SK-N-SH (cell line): ENCODE results near the gene SART1. TPM values are rescaled to one million over a fixed set of nuclear protein-coding genes. Genes with fewer than 3 reads are reported as not detected.

ENCODE experiments used
- CTCF ChIA-PET: fragments of 300-600, 350-600 bp; formaldehyde crosslinking; extraction: SDS; loops from one replicate; lab custom pipeline; 2021; lab: Yijun Ruan, JAX
- POLR2A ChIA-PET: fragments of 350-600 bp; sonication (Branson Sonifier 250); formaldehyde crosslinking; extraction: SDS; loops from one replicate; lab custom pipeline; 2020; ENCODE audit warnings: antibody characterized with exemption, inconsistent platforms; lab: Yijun Ruan, JAX
- DNase-seq: peaks from one replicate; pipeline ENCODE4 v3.0.0; 2012
- H2AFZ ChIP-seq: fragments of 200-600 bp; sonication (generic); 2 replicates; pipeline ENCODE4 v1.8.1; 2016; ENCODE audit warnings: antibody characterized with exemption, mild to moderate bottlenecking, low read depth
- H3F3A ChIP-seq: fragments of 200-600 bp; sonication (generic); replicated peaks from 2 replicates; pipeline ENCODE3; 2016; ENCODE audit warnings: antibody characterized with exemption, mild to moderate bottlenecking; ENCODE audit not compliant: insufficient read depth
- H3K27ac ChIP-seq, 2 experiments: fragments of 200-500 bp in 1 of 2; fragments of 200-600 bp in 1 of 2; sonication (Bioruptor generic) in 1 of 2; sonication (generic), shearing (Covaris generic) in 1 of 2; 2 replicates each; pipeline versions ENCODE4 v1.5.1 to v1.6.1; 2014 to 2016; ENCODE audit warnings: low read depth in 2 of 2, inconsistent platforms in 1 of 2, low read length in 1 of 2, mild to moderate bottlenecking in 1 of 2, mixed read lengths in 1 of 2
- H3K27me3 ChIP-seq: fragments of 200-600 bp; sonication (generic), shearing (Covaris generic); 2 replicates; pipeline ENCODE4 v1.6.1; 2016; ENCODE audit warnings: mixed run types; ENCODE audit not compliant: insufficient read depth
- H3K36me3 ChIP-seq, 2 experiments: fragments of 200-500 bp in 1 of 2; fragments of 200-600 bp in 1 of 2; sonication (Bioruptor generic) in 1 of 2; sonication (generic) in 1 of 2; replicated peaks in 1 of 2; 2 replicates each; pipeline versions ENCODE3 to v1.5.1; 2014 to 2016; ENCODE audit warnings: low read length in 1 of 2, mild to moderate bottlenecking in 1 of 2; ENCODE audit not compliant: insufficient read depth in 2 of 2, control insufficient read depth in 1 of 2
- H3K4me1 ChIP-seq, 2 experiments: fragments of 200-500 bp in 1 of 2; fragments of 200-600 bp in 1 of 2; sonication (Bioruptor generic) in 1 of 2; sonication (generic), shearing (Covaris generic) in 1 of 2; 2 replicates each; pipeline versions ENCODE4 v1.5.1 to v1.6.1; 2014 to 2016; ENCODE audit warnings: low read depth in 1 of 2, low read length in 1 of 2, mixed run types in 1 of 2; ENCODE audit not compliant: insufficient read depth in 2 of 2, control insufficient read depth in 1 of 2
- H3K4me2 ChIP-seq: fragments of 200-600 bp; sonication (generic), shearing (Covaris generic); 2 replicates; pipeline ENCODE4 v1.6.1; 2017; ENCODE audit warnings: mixed run types
- H3K4me3 ChIP-seq, 2 experiments: fragments of 200-500 bp in 1 of 2; fragments of 200-600 bp in 1 of 2; sonication (Bioruptor generic) in 1 of 2; sonication (generic), shearing (Covaris generic) in 1 of 2; 2 replicates each; pipeline versions ENCODE4 v1.5.1 to v1.8.1; 2014 to 2016; ENCODE audit warnings: low read depth in 2 of 2, inconsistent platforms in 1 of 2, low read length in 1 of 2, mild to moderate bottlenecking in 1 of 2, mixed read lengths in 1 of 2, moderate library complexity in 1 of 2
- H3K79me2 ChIP-seq: fragments of 200-600 bp; sonication (generic); 2 replicates; pipeline ENCODE4 v1.8.1; 2017; ENCODE audit warnings: mild to moderate bottlenecking; ENCODE audit not compliant: insufficient read depth
- H3K9ac ChIP-seq: fragments of 200-600 bp; sonication (generic); 2 replicates; pipeline ENCODE4 v1.6.1; 2017; ENCODE audit warnings: mixed run types
- H3K9me2 ChIP-seq: fragments of 200-600 bp; sonication (generic); 2 replicates; pipeline ENCODE4 v1.6.1; 2017; ENCODE audit warnings: mixed run types
- H3K9me3 ChIP-seq: fragments of 200-600 bp; sonication (generic); 2 replicates; pipeline ENCODE4 v1.6.1; 2017; ENCODE audit warnings: mixed run types, mild to moderate bottlenecking, moderate library complexity
- H4K20me1 ChIP-seq: fragments of 200-600 bp; sonication (generic); 2 replicates; pipeline ENCODE4 v1.6.1; 2017; ENCODE audit warnings: mild to moderate bottlenecking, mixed run types; ENCODE audit not compliant: insufficient read depth
- CHD2 ChIP-seq: fragments of 150-350 bp; IDR thresholded peaks from 2 replicates; pipeline ENCODE4 v1.6.1; 2018; ENCODE audit warnings: low read length; ENCODE audit not compliant: partially characterized antibody
- CTCF ChIP-seq: fragments of 200-600 bp; sonication (generic); IDR thresholded peaks from 2 replicates; pipeline ENCODE4 v1.6.1; 2017; ENCODE audit warnings: antibody characterized with exemption, mild to moderate bottlenecking, moderate library complexity
- ELF1 ChIP-seq: IDR thresholded peaks from 2 replicates; pipeline ENCODE4 v1.4.0; 2012
- EZH2phosphoT487 ChIP-seq: fragments of 200-600 bp; sonication (generic); IDR thresholded peaks from 2 replicates; pipeline ENCODE4 v1.6.1; 2017; ENCODE audit warnings: low read depth, mixed run types, mild to moderate bottlenecking, antibody characterized with exemption, moderate library complexity, borderline replicate concordance
- FOSL2 ChIP-seq: IDR thresholded peaks from 2 replicates; pipeline ENCODE4 v1.4.0; 2012; ENCODE audit warnings: low read depth, mild to moderate bottlenecking, moderate library complexity, borderline replicate concordance
- FOXJ3 ChIP-seq: sonication (generic); formaldehyde crosslinking; IDR thresholded peaks from 2 replicates; pipeline ENCODE4 v1.5.1; 2020; ENCODE audit warnings: mild to moderate bottlenecking, missing genetic modification reagents
- FOXM1 ChIP-seq: IDR thresholded peaks from 2 replicates; pipeline ENCODE4 v1.4.0; 2012; ENCODE audit warnings: low read depth, mild to moderate bottlenecking
- GATA2 ChIP-seq: sonication (generic); formaldehyde crosslinking; IDR thresholded peaks from 2 replicates; pipeline ENCODE4 v1.5.0; 2020; ENCODE audit warnings: mild to moderate bottlenecking, missing genetic modification reagents
- JUND ChIP-seq: IDR thresholded peaks from 2 replicates; pipeline ENCODE4 v1.4.0; 2012
- MAX ChIP-seq: IDR thresholded peaks from 2 replicates; pipeline ENCODE4 v1.4.0; 2012; ENCODE audit warnings: low read depth
- MEF2A ChIP-seq: IDR thresholded peaks from 2 replicates; pipeline ENCODE4 v1.4.0; 2012; ENCODE audit warnings: low read depth, borderline replicate concordance
- MXI1 ChIP-seq: IDR thresholded peaks from 2 replicates; pipeline ENCODE4 v1.6.1; 2012; ENCODE audit warnings: mild to moderate bottlenecking, low read depth, low read length, improper control_type of control experiment
- NFIC ChIP-seq: IDR thresholded peaks from 2 replicates; pipeline ENCODE4 v1.4.0; 2012; ENCODE audit warnings: borderline replicate concordance
- NRF1 ChIP-seq: IDR thresholded peaks from 2 replicates; pipeline ENCODE4 v1.6.1; 2012; ENCODE audit warnings: low read depth, mild to moderate bottlenecking, low read length
- PBX3 ChIP-seq: IDR thresholded peaks from 2 replicates; pipeline ENCODE4; 2012
- TEAD4 ChIP-seq: IDR thresholded peaks from 2 replicates; pipeline ENCODE4 v1.4.0; 2012; ENCODE audit warnings: mild to moderate bottlenecking, borderline replicate concordance; ENCODE audit not compliant: insufficient read depth
- WGBS: methylation state at CpG from one replicate; pipeline ENCODE4 v1.1.6; 2017; ENCODE audit warnings: low lambda C conversion rate; 5-methylcytosine and 5-hydroxymethylcytosine counted together
- polyA plus RNA-seq, 3 experiments: library from polyadenylated mRNA; depleted of rRNA; stranded (reverse); fragments of >200 nt; gene quantifications; 2 replicates each; pipeline ENCODE4 v1.2.3, GENCODE V29; 2012
- TF ChIP-seq, protein P1 (sequence below): IDR thresholded peaks from 2 replicates; pipeline ENCODE4 v1.6.1; 2012; ENCODE audit warnings: mild to moderate bottlenecking, low read depth, low read length, moderate library complexity
- TF ChIP-seq, protein P2 (sequence below): IDR thresholded peaks from 2 replicates; pipeline ENCODE4 v1.4.0; 2012; ENCODE audit warnings: low read depth, borderline replicate concordance
- TF ChIP-seq, protein P3 (sequence below): fragments of 150-350 bp; IDR thresholded peaks from 2 replicates; pipeline ENCODE4 v1.6.1; 2017; ENCODE audit warnings: antibody characterized with exemption, low read length, low read depth, borderline replicate concordance
- TF ChIP-seq, protein P4 (sequence below): IDR thresholded peaks from 2 replicates; pipeline ENCODE4 v1.4.0; 2012; ENCODE audit warnings: low read depth, borderline replicate concordance

SART1 gene
- polyA plus RNA-seq, 1 of the 3 experiments (the other 2 are of a cell fraction): 73.6 TPM

GRCh38 chr11:65983589-65983987, 22.1 kb downstream of the SART1 start:
- no peak for DNase-seq
- no peaks in the 10 kb centered on the region for H3K9me2 ChIP-seq
- H3K4me2 ChIP-seq: no peak overlapping the region
- H3K27me3 ChIP-seq: no peaks in the 10 kb centered on the region
- peaks cover 3 to 9% of the 10 kb centered on the region in 2 experiments for H3K36me3 ChIP-seq
- 93% methylated on average over 3 of the region's 5 CpGs for WGBS
- no peak for TF ChIP-seq JUND
- no peak for TF ChIP-seq CTCF
- TF ChIP-seq EZH2phosphoT487: no peak
- no peak for TF ChIP-seq MXI1
- TF ChIP-seq MEF2A: no peak
- no peak for TF ChIP-seq NFIC
- TF ChIP-seq, protein P1, sequence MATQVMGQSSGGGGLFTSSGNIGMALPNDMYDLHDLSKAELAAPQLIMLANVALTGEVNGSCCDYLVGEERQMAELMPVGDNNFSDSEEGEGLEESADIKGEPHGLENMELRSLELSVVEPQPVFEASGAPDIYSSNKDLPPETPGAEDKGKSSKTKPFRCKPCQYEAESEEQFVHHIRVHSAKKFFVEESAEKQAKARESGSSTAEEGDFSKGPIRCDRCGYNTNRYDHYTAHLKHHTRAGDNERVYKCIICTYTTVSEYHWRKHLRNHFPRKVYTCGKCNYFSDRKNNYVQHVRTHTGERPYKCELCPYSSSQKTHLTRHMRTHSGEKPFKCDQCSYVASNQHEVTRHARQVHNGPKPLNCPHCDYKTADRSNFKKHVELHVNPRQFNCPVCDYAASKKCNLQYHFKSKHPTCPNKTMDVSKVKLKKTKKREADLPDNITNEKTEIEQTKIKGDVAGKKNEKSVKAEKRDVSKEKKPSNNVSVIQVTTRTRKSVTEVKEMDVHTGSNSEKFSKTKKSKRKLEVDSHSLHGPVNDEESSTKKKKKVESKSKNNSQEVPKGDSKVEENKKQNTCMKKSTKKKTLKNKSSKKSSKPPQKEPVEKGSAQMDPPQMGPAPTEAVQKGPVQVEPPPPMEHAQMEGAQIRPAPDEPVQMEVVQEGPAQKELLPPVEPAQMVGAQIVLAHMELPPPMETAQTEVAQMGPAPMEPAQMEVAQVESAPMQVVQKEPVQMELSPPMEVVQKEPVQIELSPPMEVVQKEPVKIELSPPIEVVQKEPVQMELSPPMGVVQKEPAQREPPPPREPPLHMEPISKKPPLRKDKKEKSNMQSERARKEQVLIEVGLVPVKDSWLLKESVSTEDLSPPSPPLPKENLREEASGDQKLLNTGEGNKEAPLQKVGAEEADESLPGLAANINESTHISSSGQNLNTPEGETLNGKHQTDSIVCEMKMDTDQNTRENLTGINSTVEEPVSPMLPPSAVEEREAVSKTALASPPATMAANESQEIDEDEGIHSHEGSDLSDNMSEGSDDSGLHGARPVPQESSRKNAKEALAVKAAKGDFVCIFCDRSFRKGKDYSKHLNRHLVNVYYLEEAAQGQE: no peak
- TF ChIP-seq FOSL2: no peak
- TF ChIP-seq FOXJ3 (CRISPR knock-in tag): no peak
- TF ChIP-seq CHD2: no peak
- no peak for TF ChIP-seq TEAD4
- TF ChIP-seq ELF1: no peak
- no peak for TF ChIP-seq MAX
- no peak for TF ChIP-seq FOXM1
- TF ChIP-seq PBX3: no peak
- TF ChIP-seq GATA2: no peak
- TF ChIP-seq, protein P2, sequence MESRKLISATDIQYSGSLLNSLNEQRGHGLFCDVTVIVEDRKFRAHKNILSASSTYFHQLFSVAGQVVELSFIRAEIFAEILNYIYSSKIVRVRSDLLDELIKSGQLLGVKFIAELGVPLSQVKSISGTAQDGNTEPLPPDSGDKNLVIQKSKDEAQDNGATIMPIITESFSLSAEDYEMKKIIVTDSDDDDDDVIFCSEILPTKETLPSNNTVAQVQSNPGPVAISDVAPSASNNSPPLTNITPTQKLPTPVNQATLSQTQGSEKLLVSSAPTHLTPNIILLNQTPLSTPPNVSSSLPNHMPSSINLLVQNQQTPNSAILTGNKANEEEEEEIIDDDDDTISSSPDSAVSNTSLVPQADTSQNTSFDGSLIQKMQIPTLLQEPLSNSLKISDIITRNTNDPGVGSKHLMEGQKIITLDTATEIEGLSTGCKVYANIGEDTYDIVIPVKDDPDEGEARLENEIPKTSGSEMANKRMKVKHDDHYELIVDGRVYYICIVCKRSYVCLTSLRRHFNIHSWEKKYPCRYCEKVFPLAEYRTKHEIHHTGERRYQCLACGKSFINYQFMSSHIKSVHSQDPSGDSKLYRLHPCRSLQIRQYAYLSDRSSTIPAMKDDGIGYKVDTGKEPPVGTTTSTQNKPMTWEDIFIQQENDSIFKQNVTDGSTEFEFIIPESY: no peak
- TF ChIP-seq NRF1: no peak
- TF ChIP-seq, protein P3, sequence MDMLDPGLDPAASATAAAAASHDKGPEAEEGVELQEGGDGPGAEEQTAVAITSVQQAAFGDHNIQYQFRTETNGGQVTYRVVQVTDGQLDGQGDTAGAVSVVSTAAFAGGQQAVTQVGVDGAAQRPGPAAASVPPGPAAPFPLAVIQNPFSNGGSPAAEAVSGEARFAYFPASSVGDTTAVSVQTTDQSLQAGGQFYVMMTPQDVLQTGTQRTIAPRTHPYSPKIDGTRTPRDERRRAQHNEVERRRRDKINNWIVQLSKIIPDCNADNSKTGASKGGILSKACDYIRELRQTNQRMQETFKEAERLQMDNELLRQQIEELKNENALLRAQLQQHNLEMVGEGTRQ: no peak
- TF ChIP-seq, protein P4, sequence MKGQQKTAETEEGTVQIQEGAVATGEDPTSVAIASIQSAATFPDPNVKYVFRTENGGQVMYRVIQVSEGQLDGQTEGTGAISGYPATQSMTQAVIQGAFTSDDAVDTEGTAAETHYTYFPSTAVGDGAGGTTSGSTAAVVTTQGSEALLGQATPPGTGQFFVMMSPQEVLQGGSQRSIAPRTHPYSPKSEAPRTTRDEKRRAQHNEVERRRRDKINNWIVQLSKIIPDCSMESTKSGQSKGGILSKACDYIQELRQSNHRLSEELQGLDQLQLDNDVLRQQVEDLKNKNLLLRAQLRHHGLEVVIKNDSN: no peak
- H3K4me3 ChIP-seq: no peak overlapping the region
- ChIA-PET POLR2A (no interaction called here), CTCF (interaction anchor here (1.0 to 20.1 kb wide), 2 partner anchors 39 to 96 kb away, joined by 3 to 261 read pairs; partner anchors contain the start of genes CCDC85B, CTSW and FIBP)
- no peak overlapping the region for H3K27ac ChIP-seq
- no peaks in the 10 kb centered on the region for H3K79me2 ChIP-seq
- H2AFZ ChIP-seq: no peak overlapping the region
- no peak overlapping the region for H3K9ac ChIP-seq
- H3K4me1 ChIP-seq: no peaks in the 10 kb centered on the region
- H4K20me1 ChIP-seq: no peaks in the 10 kb centered on the region
- peaks cover 12% of the 10 kb centered on the region for H3F3A ChIP-seq
- H3K9me3 ChIP-seq: no peaks in the 10 kb centered on the region
